H1 (cell line): ENCODE results near the gene PGA5. TPM values are rescaled to one million over a fixed set of nuclear protein-coding genes. Genes with fewer than 3 reads are reported as not detected.
"Not testable (repeated sequence)": the region's sequence is repeated elsewhere in the genome, so short reads cannot be mapped to it uniquely, and the experiment has no call there.

ENCODE experiments used
- CTCF ChIA-PET: fragments of 300-600 bp; sonication (Branson Sonifier 250); formaldehyde crosslinking; loops from one replicate; lab custom pipeline; 2021; ENCODE audit not compliant: partially characterized antibody; lab: Charles Lee
- POLR2A ChIA-PET: fragments of 300-600 bp; sonication (Branson Sonifier 250); formaldehyde crosslinking; loops from one replicate; lab custom pipeline; 2021; ENCODE audit warnings: inconsistent platforms; ENCODE audit not compliant: partially characterized antibody; lab: Charles Lee
- DNase-seq, 2 experiments: peaks; one replicate each; pipeline versions ENCODE4 v3.0.0 to v3.0.0-alpha.2; 2010 to 2022; ENCODE audit warnings: low spot score in 2 of 2, low read depth in 1 of 2, mixed read lengths in 1 of 2
- FAIRE-seq: peaks from 2 replicates; lab custom pipeline; 2011; peaks lifted over from hg19 to GRCh38; lab: Jason Lieb, UNC
- H2AFZ ChIP-seq: 2 replicates; pipeline ENCODE4 v1.8.1; 2012; ENCODE audit warnings: low read length, inconsistent platforms
- H2AK5ac ChIP-seq: 2 replicates; pipeline ENCODE4 v1.6.1; 2013; ENCODE audit warnings: low read depth, low read length
- H2BK120ac ChIP-seq: replicated peaks from 2 replicates; pipeline ENCODE3; 2013; ENCODE audit warnings: low read depth, low read length, inconsistent platforms
- H2BK12ac ChIP-seq: 2 replicates; pipeline ENCODE4 v1.6.1; 2013; ENCODE audit warnings: low read depth, low read length
- H2BK15ac ChIP-seq: 2 replicates; pipeline ENCODE4 v1.6.1; 2013; ENCODE audit warnings: low read length
- H2BK20ac ChIP-seq: 2 replicates; pipeline ENCODE4 v1.6.1; 2013; ENCODE audit warnings: low read length
- H2BK5ac ChIP-seq: 2 replicates; pipeline ENCODE4 v1.6.1; 2013; ENCODE audit warnings: low read depth, low read length
- H3K14ac ChIP-seq: 2 replicates; pipeline ENCODE4 v1.6.1; 2013; ENCODE audit warnings: inconsistent platforms; ENCODE audit not compliant: insufficient read length
- H3K18ac ChIP-seq: 2 replicates; pipeline ENCODE4 v1.6.1; 2013; ENCODE audit warnings: low read length; ENCODE audit errors: extremely low read depth
- H3K23ac ChIP-seq: 2 replicates; pipeline ENCODE4 v1.6.1; 2013; ENCODE audit warnings: inconsistent platforms; ENCODE audit not compliant: insufficient read length
- H3K23me2 ChIP-seq: 2 replicates; pipeline ENCODE4 v1.6.1; 2013; ENCODE audit warnings: low read depth, low read length
- H3K27ac ChIP-seq: 2 replicates; pipeline ENCODE4 v1.6.1; 2011; ENCODE audit warnings: low read depth, low read length, inconsistent platforms
- H3K27me3 ChIP-seq, 4 experiments: replicated peaks in 1 of 4; 1 replicate in 1 of 4; 2 replicates in 3 of 4; pipeline versions ENCODE4 v1.6.1 to v1.8.1; 2011 to 2013; ENCODE audit warnings: low read length in 3 of 4, mild to moderate bottlenecking in 3 of 4, inconsistent platforms in 2 of 4, mixed read lengths in 2 of 4, moderate library complexity in 1 of 4; ENCODE audit not compliant: control insufficient read depth in 3 of 4, insufficient read depth in 3 of 4; ENCODE audit errors: extremely low read depth in 1 of 4
- H3K36me3 ChIP-seq, 4 experiments: 2 replicates each; pipeline versions ENCODE4 v1.6.1 to v1.8.1; 2011 to 2013; ENCODE audit warnings: mild to moderate bottlenecking in 4 of 4, low read length in 3 of 4, moderate library complexity in 2 of 4, control low read depth in 1 of 4, inconsistent platforms in 1 of 4; ENCODE audit not compliant: insufficient read depth in 4 of 4, control insufficient read depth in 2 of 4
- H3K4ac ChIP-seq: replicated peaks from 2 replicates; pipeline ENCODE3; 2013; ENCODE audit warnings: low read length, low read depth, mixed read lengths, inconsistent platforms; ENCODE audit not compliant: insufficient read length
- H3K4me1 ChIP-seq, 4 experiments: replicated peaks in 1 of 4; 1 replicate in 1 of 4; 2 replicates in 3 of 4; pipeline versions ENCODE4 v1.6.1 to v1.8.1; 2011 to 2013; ENCODE audit warnings: low read length in 3 of 4, inconsistent platforms in 2 of 4, mixed read lengths in 1 of 4; ENCODE audit not compliant: insufficient read depth in 4 of 4, control insufficient read depth in 3 of 4
- H3K4me2 ChIP-seq, 2 experiments: 2 replicates each; pipeline versions ENCODE4 v1.6.1 to v1.8.1; 2011 to 2013; ENCODE audit warnings: low read depth in 2 of 2, low read length in 2 of 2, control low read depth in 1 of 2, inconsistent platforms in 1 of 2, mild to moderate bottlenecking in 1 of 2; ENCODE audit not compliant: insufficient read depth in 1 of 2
- H3K4me3 ChIP-seq, 4 experiments: fragments of 200-600, 300-600 bp in 1 of 4; sonication (generic), shearing (Covaris generic), sonication (Bioruptor Twin) in 1 of 4; 2 replicates each; pipeline versions ENCODE4 v1.5.1 to v1.8.1; 2011 to 2016; ENCODE audit warnings: low read length in 4 of 4, low read depth in 3 of 4, control low read depth in 2 of 4, inconsistent platforms in 2 of 4, mild to moderate bottlenecking in 2 of 4, mixed read lengths in 1 of 4, moderate library complexity in 1 of 4; ENCODE audit not compliant: insufficient read depth in 2 of 4; ENCODE audit errors: extremely low read depth in 1 of 4
- H3K56ac ChIP-seq: replicated peaks from 2 replicates; pipeline ENCODE3; 2013; ENCODE audit warnings: low read depth, mild to moderate bottlenecking, mixed read lengths, low read length, inconsistent platforms; ENCODE audit not compliant: insufficient read length
- H3K79me1 ChIP-seq: 2 replicates; pipeline ENCODE4 v1.6.1; 2013; ENCODE audit warnings: low read depth, low read length, control low read depth
- H3K79me2 ChIP-seq, 2 experiments: 2 replicates each; pipeline versions ENCODE4 v1.6.1 to v1.8.1; 2012 to 2013; ENCODE audit warnings: low read length in 2 of 2, mild to moderate bottlenecking in 2 of 2, inconsistent platforms in 1 of 2; ENCODE audit not compliant: insufficient read depth in 2 of 2, control insufficient read depth in 1 of 2
- H3K9ac ChIP-seq, 4 experiments: replicated peaks in 1 of 4; 1 replicate in 1 of 4; 2 replicates in 3 of 4; pipeline versions ENCODE4 v1.6.1 to v1.8.1; 2011 to 2013; ENCODE audit warnings: low read depth in 3 of 4, low read length in 3 of 4, control low read depth in 2 of 4, mild to moderate bottlenecking in 2 of 4, moderate library complexity in 2 of 4, inconsistent platforms in 1 of 4; ENCODE audit errors: extremely low read depth in 1 of 4
- H3K9me3 ChIP-seq, 2 experiments: 2 replicates each; pipeline versions ENCODE4 v1.6.1 to v1.8.1; 2012 to 2013; ENCODE audit warnings: mild to moderate bottlenecking in 2 of 2, moderate library complexity in 2 of 2, control low read depth in 1 of 2, inconsistent platforms in 1 of 2, low read depth in 1 of 2, low read length in 1 of 2, mixed read lengths in 1 of 2; ENCODE audit not compliant: insufficient read depth in 2 of 2
- H4K20me1 ChIP-seq, 2 experiments: replicated peaks in 1 of 2; 2 replicates each; pipeline versions ENCODE3 to v1.8.1; 2011 to 2013; ENCODE audit warnings: inconsistent platforms in 2 of 2, low read length in 2 of 2, mild to moderate bottlenecking in 1 of 2; ENCODE audit not compliant: insufficient read depth in 2 of 2, control insufficient read depth in 1 of 2
- H4K5ac ChIP-seq: 2 replicates; pipeline ENCODE4 v1.6.1; 2013; ENCODE audit warnings: low read length, low read depth, mixed read lengths, inconsistent platforms; ENCODE audit not compliant: insufficient read length
- H4K8ac ChIP-seq: 2 replicates; pipeline ENCODE4 v1.8.0; 2013; ENCODE audit warnings: mild to moderate bottlenecking, moderate library complexity, low read length, inconsistent platforms; ENCODE audit not compliant: insufficient read depth; ENCODE audit errors: extremely low read depth
- H4K91ac ChIP-seq: replicated peaks from 2 replicates; pipeline ENCODE3; 2013; ENCODE audit warnings: low read length, mixed read lengths, inconsistent platforms; ENCODE audit not compliant: insufficient read length
- WGBS, 2 experiments: shearing (Covaris generic) in 1 of 2; methylation state at CpG; one replicate each; pipeline versions ENCODE4 v1.1.6 to v1.1.7; 2013 to 2015; ENCODE audit warnings: low lambda C conversion rate in 2 of 2, mixed read lengths in 2 of 2, inconsistent platforms in 1 of 2, low coverage in 1 of 2, missing lambda C conversion rate in 1 of 2; ENCODE audit not compliant: insufficient replicate concordance in 2 of 2, insufficient coverage in 1 of 2, insufficient read length in 1 of 2; ENCODE audit errors: extremely low coverage in 1 of 2, missing lambda C conversion rate in 1 of 2; 5-methylcytosine and 5-hydroxymethylcytosine counted together
- polyA plus RNA-seq, 7 experiments: library from polyadenylated mRNA; depleted of rRNA in 3 of 7; stranded (reverse) in 5 of 7; unstranded in 2 of 7; fragments of >200 nt in 5 of 7; fragments of 200-250 nt in 2 of 7; gene quantifications; 1 replicate in 5 of 7; 2 replicates in 1 of 7; 4 replicates in 1 of 7; pipeline versions ENCODE4 v1.2.1 to v1.2.3, GENCODE V29; 2011 to 2013; ENCODE audit warnings: missing spikeins in 2 of 7, mixed read lengths in 2 of 7
- total RNA-seq: library from RNA; stranded (reverse); fragmentation: NEBNext Ultra II Directional; extraction: Animal tissue kit (Norgen Biotek cat#: 25700); gene quantifications from 2 replicates; pipeline ENCODE4 v1.2.1, GENCODE V29; 2021

The PGA5 gene
- total and polyA plus RNA-seq, 2 of the 8 experiments (the other 6 are each of a cell fraction or from before 2014, with no cell fraction given) = 0.67 to 2.0 TPM

GRCh38 chr11:61237130-61237529 lies 3.8 kb upstream of the PGA5 start:
- CTCF ChIA-PET, H2AFZ ChIP-seq, H2BK120ac ChIP-seq, H3K4me3 ChIP-seq, H3K4me2 ChIP-seq, H2AK5ac ChIP-seq, H3K4ac ChIP-seq, H3K79me2 ChIP-seq, DNase-seq, H4K20me1 ChIP-seq, POLR2A ChIA-PET, H3K27ac ChIP-seq, H2BK15ac ChIP-seq, H3K9ac ChIP-seq, H4K8ac ChIP-seq, H2BK20ac ChIP-seq, H3K23ac ChIP-seq, H4K91ac ChIP-seq, H3K36me3 ChIP-seq, H3K23me2 ChIP-seq, H3K27me3 ChIP-seq, H3K9me3 ChIP-seq, H4K5ac ChIP-seq, H3K14ac ChIP-seq, FAIRE-seq, H2BK5ac ChIP-seq, H3K56ac ChIP-seq, H3K18ac ChIP-seq, H3K79me1 ChIP-seq, H3K4me1 ChIP-seq, H2BK12ac ChIP-seq: not testable (repeated sequence)
- WGBS, 2 experiments = no CpG with 5 or more reads among the region's 4 CpGs

GRCh38 chr11:61240288-61240687 lies 687 bp upstream of the PGA5 start:
- H3K9ac ChIP-seq, H2BK12ac ChIP-seq, H3K14ac ChIP-seq, H2BK20ac ChIP-seq, H4K5ac ChIP-seq, H2BK5ac ChIP-seq, H4K91ac ChIP-seq, H2AFZ ChIP-seq, H3K4me1 ChIP-seq, H3K27me3 ChIP-seq, H3K36me3 ChIP-seq, H2BK15ac ChIP-seq, H3K9me3 ChIP-seq, H3K79me1 ChIP-seq, DNase-seq, H2BK120ac ChIP-seq, H4K20me1 ChIP-seq, H2AK5ac ChIP-seq, H3K18ac ChIP-seq, H3K79me2 ChIP-seq, H3K23me2 ChIP-seq, H3K27ac ChIP-seq, H3K56ac ChIP-seq, H3K4me3 ChIP-seq, H3K4me2 ChIP-seq, H3K4ac ChIP-seq, FAIRE-seq, H3K23ac ChIP-seq, H4K8ac ChIP-seq, POLR2A ChIA-PET: not testable (repeated sequence)
- CTCF ChIA-PET = interaction anchor here (1.0 kb wide), 1 partner anchor 14 kb away, joined by 7 read pairs; no protein-coding TSS in a partner anchor
- WGBS, 2 experiments = 78% methylated on average over 7 of the region's 8 CpGs; no CpG with 5 or more reads in 1 of the 2 experiments
